ENCODE measurements around the gene ACACB.

DNA sequence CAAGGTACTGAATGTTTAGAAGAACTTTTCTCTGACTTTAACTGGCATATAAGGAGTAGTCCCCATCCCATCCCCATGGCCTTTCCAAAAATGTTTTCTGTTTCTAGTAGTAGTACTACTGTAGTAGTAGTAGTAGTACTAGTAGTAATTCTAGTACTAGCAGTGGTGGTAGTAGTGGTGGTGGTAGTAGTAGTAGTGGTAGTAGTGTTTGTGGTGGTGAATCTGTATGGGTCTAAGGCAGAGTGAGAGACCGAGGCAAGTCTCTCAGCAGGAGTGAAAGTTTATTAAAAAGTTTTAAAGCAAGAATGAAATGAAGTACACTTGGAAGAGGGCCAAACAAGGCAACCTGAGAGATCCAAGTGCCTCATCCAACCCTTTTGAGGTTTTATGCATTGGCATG, 134.1 kb downstream of the ACACB start:
- TF ChIP-seq, protein P1, sequence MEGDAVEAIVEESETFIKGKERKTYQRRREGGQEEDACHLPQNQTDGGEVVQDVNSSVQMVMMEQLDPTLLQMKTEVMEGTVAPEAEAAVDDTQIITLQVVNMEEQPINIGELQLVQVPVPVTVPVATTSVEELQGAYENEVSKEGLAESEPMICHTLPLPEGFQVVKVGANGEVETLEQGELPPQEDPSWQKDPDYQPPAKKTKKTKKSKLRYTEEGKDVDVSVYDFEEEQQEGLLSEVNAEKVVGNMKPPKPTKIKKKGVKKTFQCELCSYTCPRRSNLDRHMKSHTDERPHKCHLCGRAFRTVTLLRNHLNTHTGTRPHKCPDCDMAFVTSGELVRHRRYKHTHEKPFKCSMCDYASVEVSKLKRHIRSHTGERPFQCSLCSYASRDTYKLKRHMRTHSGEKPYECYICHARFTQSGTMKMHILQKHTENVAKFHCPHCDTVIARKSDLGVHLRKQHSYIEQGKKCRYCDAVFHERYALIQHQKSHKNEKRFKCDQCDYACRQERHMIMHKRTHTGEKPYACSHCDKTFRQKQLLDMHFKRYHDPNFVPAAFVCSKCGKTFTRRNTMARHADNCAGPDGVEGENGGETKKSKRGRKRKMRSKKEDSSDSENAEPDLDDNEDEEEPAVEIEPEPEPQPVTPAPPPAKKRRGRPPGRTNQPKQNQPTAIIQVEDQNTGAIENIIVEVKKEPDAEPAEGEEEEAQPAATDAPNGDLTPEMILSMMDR (IDR thresholded peaks at IDR 0.05), result no peak
- no peak for TF ChIP-seq POLR2A (IDR thresholded peaks at IDR 0.05)

All from heart left ventricle (tissue), 13 donors.